Transverse colon (tissue), 4 donors: Measurements from ENCODE around the gene SLC25A41.

Experiments used
- EP300 ChIP-seq: sonication (generic); formaldehyde crosslinking; IDR thresholded peaks from one replicate; pipeline ENCODE4 v1.6.1; 2017; ENCODE audit warnings: antibody characterized with exemption, low read depth
- POLR2A ChIP-seq: fragments of 450-650 bp; IDR thresholded peaks from one replicate; pipeline ENCODE4 v1.6.1; 2016; ENCODE audit warnings: antibody characterized with exemption, mild to moderate bottlenecking, moderate library complexity
- POLR2AphosphoS5 ChIP-seq, 3 donors: sonication (generic); formaldehyde crosslinking; IDR thresholded peaks; one replicate each; pipeline ENCODE4 v1.6.1; 2016; ENCODE audit warnings: antibody characterized with exemption in 3 of 3
- TF ChIP-seq, protein P1 (sequence below), 5 experiments: fragments of 200-600 bp in 3 of 5; fragments of 450-650 bp in 2 of 5; sonication (generic) in 3 of 5; IDR thresholded peaks; 1 replicate in 2 of 5; 2 replicates in 3 of 5; pipeline ENCODE4 v1.5.1; 2016 to 2017; ENCODE audit warnings: antibody characterized with exemption in 5 of 5, inconsistent platforms in 3 of 5, mild to moderate bottlenecking in 2 of 5, moderate library complexity in 1 of 5

DNA sequence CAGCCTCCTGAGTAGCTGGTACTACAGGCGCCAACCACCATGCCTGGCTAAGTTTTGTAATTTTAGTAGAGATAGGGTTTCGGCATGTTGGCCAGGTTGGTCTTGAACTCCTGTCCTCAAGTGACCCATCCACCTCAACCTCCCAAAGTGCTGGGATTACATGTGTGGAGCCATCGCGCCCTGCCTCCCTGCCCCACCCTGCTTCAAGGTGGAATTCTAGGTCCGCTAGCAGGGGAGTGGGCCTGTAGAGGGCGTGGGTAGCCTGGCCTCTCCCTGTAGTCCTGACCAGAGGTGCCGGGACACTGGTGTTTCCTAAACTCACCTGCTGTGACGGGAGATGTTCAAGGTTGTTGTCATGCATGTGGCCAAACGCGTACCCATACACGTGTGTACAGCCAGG is 398 bp downstream of the SLC25A41 start:
- TF ChIP-seq, protein P1, sequence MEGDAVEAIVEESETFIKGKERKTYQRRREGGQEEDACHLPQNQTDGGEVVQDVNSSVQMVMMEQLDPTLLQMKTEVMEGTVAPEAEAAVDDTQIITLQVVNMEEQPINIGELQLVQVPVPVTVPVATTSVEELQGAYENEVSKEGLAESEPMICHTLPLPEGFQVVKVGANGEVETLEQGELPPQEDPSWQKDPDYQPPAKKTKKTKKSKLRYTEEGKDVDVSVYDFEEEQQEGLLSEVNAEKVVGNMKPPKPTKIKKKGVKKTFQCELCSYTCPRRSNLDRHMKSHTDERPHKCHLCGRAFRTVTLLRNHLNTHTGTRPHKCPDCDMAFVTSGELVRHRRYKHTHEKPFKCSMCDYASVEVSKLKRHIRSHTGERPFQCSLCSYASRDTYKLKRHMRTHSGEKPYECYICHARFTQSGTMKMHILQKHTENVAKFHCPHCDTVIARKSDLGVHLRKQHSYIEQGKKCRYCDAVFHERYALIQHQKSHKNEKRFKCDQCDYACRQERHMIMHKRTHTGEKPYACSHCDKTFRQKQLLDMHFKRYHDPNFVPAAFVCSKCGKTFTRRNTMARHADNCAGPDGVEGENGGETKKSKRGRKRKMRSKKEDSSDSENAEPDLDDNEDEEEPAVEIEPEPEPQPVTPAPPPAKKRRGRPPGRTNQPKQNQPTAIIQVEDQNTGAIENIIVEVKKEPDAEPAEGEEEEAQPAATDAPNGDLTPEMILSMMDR (IDR thresholded peaks at IDR 0.05), result no peak
- TF ChIP-seq POLR2A (no peak), EP300 (no peak), POLR2AphosphoS5 (IDR thresholded peaks at IDR 0.05) (no peak)
